ENCODE measurements around the gene KCNAB2.

KCNAB2 gene

DNA sequence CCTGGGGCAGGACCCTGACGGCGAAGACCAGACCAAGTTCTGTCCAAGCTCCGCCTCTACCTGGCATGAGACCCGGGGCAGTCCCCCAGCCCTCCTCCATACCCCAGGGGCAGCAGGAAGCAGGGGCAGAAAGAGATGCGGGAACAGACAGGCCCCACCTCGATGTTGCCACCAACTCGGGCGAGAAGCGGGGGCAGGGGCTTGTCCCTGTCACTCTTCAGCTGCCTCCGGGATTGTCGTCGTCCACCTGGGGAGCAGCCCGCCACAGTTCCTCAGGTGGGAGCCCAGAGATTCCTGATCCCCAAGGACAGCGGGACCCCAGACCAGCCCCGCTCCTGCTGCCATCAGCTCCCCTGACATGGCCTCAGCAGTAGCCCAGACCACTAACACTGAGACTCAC lies 79.7 kb downstream of the KCNAB2 start:
- TF ChIP-seq, protein P1, sequence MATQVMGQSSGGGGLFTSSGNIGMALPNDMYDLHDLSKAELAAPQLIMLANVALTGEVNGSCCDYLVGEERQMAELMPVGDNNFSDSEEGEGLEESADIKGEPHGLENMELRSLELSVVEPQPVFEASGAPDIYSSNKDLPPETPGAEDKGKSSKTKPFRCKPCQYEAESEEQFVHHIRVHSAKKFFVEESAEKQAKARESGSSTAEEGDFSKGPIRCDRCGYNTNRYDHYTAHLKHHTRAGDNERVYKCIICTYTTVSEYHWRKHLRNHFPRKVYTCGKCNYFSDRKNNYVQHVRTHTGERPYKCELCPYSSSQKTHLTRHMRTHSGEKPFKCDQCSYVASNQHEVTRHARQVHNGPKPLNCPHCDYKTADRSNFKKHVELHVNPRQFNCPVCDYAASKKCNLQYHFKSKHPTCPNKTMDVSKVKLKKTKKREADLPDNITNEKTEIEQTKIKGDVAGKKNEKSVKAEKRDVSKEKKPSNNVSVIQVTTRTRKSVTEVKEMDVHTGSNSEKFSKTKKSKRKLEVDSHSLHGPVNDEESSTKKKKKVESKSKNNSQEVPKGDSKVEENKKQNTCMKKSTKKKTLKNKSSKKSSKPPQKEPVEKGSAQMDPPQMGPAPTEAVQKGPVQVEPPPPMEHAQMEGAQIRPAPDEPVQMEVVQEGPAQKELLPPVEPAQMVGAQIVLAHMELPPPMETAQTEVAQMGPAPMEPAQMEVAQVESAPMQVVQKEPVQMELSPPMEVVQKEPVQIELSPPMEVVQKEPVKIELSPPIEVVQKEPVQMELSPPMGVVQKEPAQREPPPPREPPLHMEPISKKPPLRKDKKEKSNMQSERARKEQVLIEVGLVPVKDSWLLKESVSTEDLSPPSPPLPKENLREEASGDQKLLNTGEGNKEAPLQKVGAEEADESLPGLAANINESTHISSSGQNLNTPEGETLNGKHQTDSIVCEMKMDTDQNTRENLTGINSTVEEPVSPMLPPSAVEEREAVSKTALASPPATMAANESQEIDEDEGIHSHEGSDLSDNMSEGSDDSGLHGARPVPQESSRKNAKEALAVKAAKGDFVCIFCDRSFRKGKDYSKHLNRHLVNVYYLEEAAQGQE (IDR thresholded peaks at IDR 0.05; ENCODE audit: insufficient read depth in 1 of 2, low read depth in 2 of 2, low read length in 2 of 2), result no peak
- TF ChIP-seq TAF1 (IDR thresholded peaks at IDR 0.05; ENCODE audit: borderline replicate concordance, insufficient read depth, low read length) (no peak), SIN3A (IDR thresholded peaks at IDR 0.05; ENCODE audit: borderline replicate concordance, insufficient read depth, low read length) (no peak), POLR2AphosphoS5 (IDR thresholded peaks at IDR 0.05; ENCODE audit: low read depth, low read length) (no peak), FOXP2 (optimal IDR thresholded peaks at IDR 0.05; ENCODE audit: borderline replicate concordance, extremely low read depth, extremely low read length, insufficient read depth) (no peak)

DNA sequence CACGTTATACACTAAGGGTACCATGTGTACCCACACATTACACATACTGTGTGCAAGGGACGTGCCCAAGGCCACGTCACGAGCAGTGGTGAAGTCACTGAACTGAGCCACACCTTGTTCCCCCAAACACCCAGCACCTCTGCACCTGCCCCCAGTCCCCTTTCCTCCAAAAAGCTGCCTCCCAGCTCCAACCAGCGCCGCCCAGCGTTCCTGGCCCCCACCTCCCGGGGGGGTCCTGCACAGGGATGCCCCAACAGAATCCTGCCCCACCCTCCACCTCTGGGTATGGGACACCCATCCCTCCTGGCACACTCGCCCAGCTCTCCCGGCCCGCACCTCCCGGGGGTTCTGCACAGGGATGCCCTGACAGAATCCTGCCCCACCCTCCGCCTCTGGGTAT lies 80.3 kb downstream of the KCNAB2 start:
- TF ChIP-seq, protein P1 (IDR thresholded peaks at IDR 0.05; ENCODE audit: insufficient read depth in 1 of 2, low read depth in 2 of 2, low read length in 2 of 2), result no peak
- no peak for TF ChIP-seq POLR2AphosphoS5 (IDR thresholded peaks at IDR 0.05; ENCODE audit: low read depth, low read length)
- TF ChIP-seq TAF1 (IDR thresholded peaks at IDR 0.05; ENCODE audit: borderline replicate concordance, insufficient read depth, low read length), result no peak
- no peak for TF ChIP-seq FOXP2 (optimal IDR thresholded peaks at IDR 0.05; ENCODE audit: borderline replicate concordance, extremely low read depth, extremely low read length, insufficient read depth)
- no peak for TF ChIP-seq SIN3A (IDR thresholded peaks at IDR 0.05; ENCODE audit: borderline replicate concordance, insufficient read depth, low read length)

DNA sequence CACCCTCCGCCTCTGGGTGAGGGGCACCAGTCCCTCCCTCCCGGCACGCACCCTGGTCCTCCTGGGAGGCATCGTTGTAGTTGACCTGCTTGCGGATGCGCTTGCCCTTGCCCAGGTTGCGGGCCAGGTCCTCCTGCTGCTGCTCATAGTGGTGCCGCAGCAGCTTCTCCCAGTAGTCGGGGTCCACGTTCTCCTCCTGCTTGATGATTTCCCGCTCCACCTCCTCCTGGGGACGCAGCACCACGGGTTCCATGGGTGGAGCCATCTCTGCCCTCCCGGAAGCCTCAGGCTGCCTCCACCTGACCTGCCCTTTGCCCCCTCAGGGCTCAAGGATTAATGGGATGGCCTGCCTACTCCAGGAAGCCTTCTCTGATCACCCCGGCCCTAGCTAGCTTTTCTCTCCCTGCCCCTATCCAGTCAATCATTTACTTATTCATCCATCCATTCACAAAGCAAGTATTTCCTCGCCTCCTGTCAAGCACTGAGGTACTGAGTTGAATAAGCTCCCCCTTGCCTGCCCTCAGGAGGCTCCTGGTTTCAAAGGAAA lies 80.9 kb downstream of the KCNAB2 start:
- TF ChIP-seq, protein P1 (IDR thresholded peaks at IDR 0.05; ENCODE audit: insufficient read depth in 1 of 2, low read depth in 2 of 2, low read length in 2 of 2), result no peak
- TF ChIP-seq FOXP2 (optimal IDR thresholded peaks at IDR 0.05; ENCODE audit: borderline replicate concordance, extremely low read depth, extremely low read length, insufficient read depth), result no peak
- TF ChIP-seq POLR2AphosphoS5 (IDR thresholded peaks at IDR 0.05; ENCODE audit: low read depth, low read length), result no peak
- TF ChIP-seq SIN3A (IDR thresholded peaks at IDR 0.05; ENCODE audit: borderline replicate concordance, insufficient read depth, low read length), result no peak
- TF ChIP-seq TAF1 (IDR thresholded peaks at IDR 0.05; ENCODE audit: borderline replicate concordance, insufficient read depth, low read length), result no peak

DNA sequence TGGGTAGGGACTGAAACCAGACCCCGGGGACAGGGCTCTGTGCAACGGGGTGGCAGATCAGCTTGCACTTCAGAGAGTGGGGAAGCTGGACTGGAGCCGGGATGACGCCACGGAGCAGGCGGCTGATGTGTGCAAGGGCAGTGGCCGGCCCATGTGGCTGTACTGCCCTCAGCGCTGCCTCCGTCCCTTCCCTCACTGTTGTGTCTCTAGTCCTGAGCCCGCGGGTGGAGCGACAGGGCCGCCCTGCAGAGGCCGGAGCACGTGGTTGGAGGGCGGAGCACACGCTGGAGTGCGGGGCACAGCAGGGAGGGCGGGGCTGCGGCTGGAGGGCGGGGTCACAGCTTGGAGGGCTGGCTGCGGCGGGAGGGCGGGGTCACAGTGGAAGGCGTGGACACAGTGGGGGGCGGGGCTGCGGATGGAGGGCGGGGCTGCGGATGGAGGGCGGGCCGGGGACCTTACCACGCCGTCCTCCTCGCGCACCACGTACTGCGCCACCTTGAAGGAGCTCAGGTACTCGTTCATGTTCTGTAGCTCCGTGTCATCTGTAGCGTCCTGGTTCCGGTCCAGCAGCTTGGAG lies 82.0 kb downstream of the KCNAB2 start:
- no peak for TF ChIP-seq FOXP2 (optimal IDR thresholded peaks at IDR 0.05; ENCODE audit: borderline replicate concordance, extremely low read depth, extremely low read length, insufficient read depth)
- TF ChIP-seq TAF1 (IDR thresholded peaks at IDR 0.05; ENCODE audit: borderline replicate concordance, insufficient read depth, low read length), result no peak
- TF ChIP-seq POLR2AphosphoS5 (IDR thresholded peaks at IDR 0.05; ENCODE audit: low read depth, low read length), result no peak
- no peak for TF ChIP-seq SIN3A (IDR thresholded peaks at IDR 0.05; ENCODE audit: borderline replicate concordance, insufficient read depth, low read length)
- TF ChIP-seq, protein P1 (IDR thresholded peaks at IDR 0.05; ENCODE audit: insufficient read depth in 1 of 2, low read depth in 2 of 2, low read length in 2 of 2), result no peak

Data from PFSK-1 (cell line).